Muscle of back (tissue), 11 donors: ENCODE data around the gene FRMD4A. TPM values are rescaled to one million over a fixed set of nuclear protein-coding genes. Genes with fewer than 3 reads are reported as not detected.
"Not testable (repeated sequence)": the region's sequence is repeated elsewhere in the genome, so short reads cannot be mapped to it uniquely, and the experiment has no call there.

Experiments used
- DNase-seq, 3 donors: peaks; one replicate each; pipeline versions ENCODE4 v3.0.0 to v3.0.0-alpha.2; 2013
- polyA plus RNA-seq, 10 donors: library from polyadenylated mRNA; unstranded; fragments of 120-200 nt; gene quantifications; one replicate each; pipeline ENCODE4 v1.2.1, GENCODE V29; 2013; ENCODE audit not compliant: insufficient read length in 10 of 10

Gene FRMD4A
- polyA plus RNA-seq, 10 donors, result 35.0 to 51.7 (median 38.3) TPM

GRCh38 chr10:14060320-14061070 is 270.2 kb downstream of the FRMD4A start:
- DNase-seq, result no peak

- peak in 2 of 3 donors; percentile 68 to 78 for DNase-seq
These were observed 274.0 kb downstream of the FRMD4A start for GRCh38 chr10:14056610-14057332.

GRCh38 chr10:14052931-14053330 is 277.8 kb downstream of the FRMD4A start:
- DNase-seq, result no peak

GRCh38 chr10:14050598-14050997 is 280.1 kb downstream of the FRMD4A start:
- DNase-seq, result no peak

GRCh38 chr10:14048930-14049613 is 281.7 kb downstream of the FRMD4A start:
- no peak for DNase-seq

GRCh38 chr10:14047431-14047830 is 283.3 kb downstream of the FRMD4A start:
- DNase-seq, result no peak

- not testable (repeated sequence) for DNase-seq
These were observed 288.7 kb downstream of the FRMD4A start for GRCh38 chr10:14042051-14042450.

- peak in 2 of 3 donors; percentile 52 to 76 for DNase-seq
These were observed 289.7 kb downstream of the FRMD4A start for GRCh38 chr10:14040787-14041631.

GRCh38 chr10:14039968-14040668 is 290.6 kb downstream of the FRMD4A start:
- DNase-seq, result peak in 2 of 3 donors; percentile 37 to 51

GRCh38 chr10:14036233-14036632 is 294.5 kb downstream of the FRMD4A start:
- no peak for DNase-seq

GRCh38 chr10:14035506-14035905 is 295.2 kb downstream of the FRMD4A start:
- no peak for DNase-seq

- no peak for DNase-seq
These were observed 298.2 kb downstream of the FRMD4A start for GRCh38 chr10:14032406-14032998.

GRCh38 chr10:14026325-14026724 is 304.4 kb downstream of the FRMD4A start:
- DNase-seq, result no peak

GRCh38 chr10:14025283-14026189 is 305.2 kb downstream of the FRMD4A start:
- DNase-seq, result no peak

GRCh38 chr10:14024329-14025202 is 306.2 kb downstream of the FRMD4A start:
- peak in 1 of 3 donors; percentile 42 for DNase-seq

GRCh38 chr10:14023673-14024328 is 306.9 kb downstream of the FRMD4A start:
- no peak for DNase-seq

GRCh38 chr10:14022954-14023672 is 307.6 kb downstream of the FRMD4A start:
- peak in 1 of 3 donors; percentile 32 for DNase-seq
